GM18519 (cell line): Measurements from ENCODE around the gene TAS2R4.
"Not testable (repeated sequence)": the region's sequence is repeated elsewhere in the genome, so short reads cannot be mapped to it uniquely, and the experiment has no call there.

ENCODE experiments used
- ATAC-seq: cut with Tn5 transposase; IDR thresholded peaks from one replicate; pipeline ENCODE4 v1.9.1; 2021; ENCODE audit warnings: mild to moderate bottlenecking, moderate library complexity; ENCODE audit not compliant: unreplicated experiment, low FRiP score

Gene TAS2R4

GRCh38 chr7:141776374-141776773 lies at the start of gene TAS2R4:
Gene TAS2R4, plus strand, starts transcription at chr7:141776674. Its CDS starts 1,815 bp downstream, at chr7:141778489.
- ATAC-seq = no peak

DNA sequence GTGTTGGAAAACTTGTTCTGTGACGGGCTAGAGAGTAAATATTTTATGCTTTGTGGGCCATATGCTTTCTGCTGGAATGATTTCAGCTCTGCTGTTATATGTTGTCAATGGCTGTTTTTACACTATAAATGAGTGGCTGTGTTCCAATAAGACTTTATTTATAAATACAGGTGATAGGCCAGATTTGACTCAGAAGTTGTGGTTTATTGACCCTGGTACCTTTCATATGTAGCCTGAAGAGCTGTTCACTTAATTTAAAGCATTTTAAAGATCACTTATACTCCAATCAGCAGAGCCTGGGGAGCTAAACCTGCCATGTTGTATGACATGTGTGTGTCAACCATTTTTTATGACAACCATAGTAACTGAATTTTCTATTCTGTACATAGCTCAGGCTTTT lies 47.5 kb upstream of the TAS2R4 start:
- ATAC-seq = no peak

GRCh38 chr7:141731476-141732149 lies 44.9 kb upstream of the TAS2R4 start:
- ATAC-seq = no peak

DNA sequence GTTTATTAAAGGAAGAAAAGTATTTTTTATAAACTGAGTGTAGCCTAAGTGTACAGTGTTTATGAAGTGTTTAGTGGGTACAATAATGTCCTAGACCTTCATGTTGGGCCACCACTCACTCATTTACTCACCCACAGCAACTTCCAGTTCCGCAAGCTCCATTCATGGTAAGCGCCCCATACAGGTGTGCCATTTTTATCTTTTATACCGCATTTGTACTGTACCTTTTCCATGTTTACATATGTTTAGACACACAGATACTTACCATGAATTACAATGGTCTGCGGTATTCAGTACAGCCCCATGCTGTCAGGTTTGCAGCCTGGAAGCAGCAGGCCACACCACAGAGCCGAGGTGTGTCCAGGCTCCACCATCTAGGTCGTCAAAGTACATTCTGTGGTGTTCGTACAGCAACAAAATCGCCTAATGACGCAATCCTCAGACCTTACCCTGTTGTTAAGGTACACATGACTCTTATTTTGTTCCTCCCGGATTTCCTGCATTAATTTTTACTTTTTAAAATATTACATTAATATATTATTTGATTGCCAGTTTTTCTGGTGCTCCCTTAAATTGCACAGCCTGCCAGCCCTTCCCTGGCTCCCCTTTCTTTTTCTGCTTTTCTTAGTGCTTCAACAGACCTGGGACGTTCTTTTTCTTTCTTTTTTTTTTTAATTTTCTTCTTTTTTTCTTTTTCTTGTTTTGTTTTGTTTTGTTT lies 39.2 kb upstream of the TAS2R4 start:
- ATAC-seq = no peak

DNA sequence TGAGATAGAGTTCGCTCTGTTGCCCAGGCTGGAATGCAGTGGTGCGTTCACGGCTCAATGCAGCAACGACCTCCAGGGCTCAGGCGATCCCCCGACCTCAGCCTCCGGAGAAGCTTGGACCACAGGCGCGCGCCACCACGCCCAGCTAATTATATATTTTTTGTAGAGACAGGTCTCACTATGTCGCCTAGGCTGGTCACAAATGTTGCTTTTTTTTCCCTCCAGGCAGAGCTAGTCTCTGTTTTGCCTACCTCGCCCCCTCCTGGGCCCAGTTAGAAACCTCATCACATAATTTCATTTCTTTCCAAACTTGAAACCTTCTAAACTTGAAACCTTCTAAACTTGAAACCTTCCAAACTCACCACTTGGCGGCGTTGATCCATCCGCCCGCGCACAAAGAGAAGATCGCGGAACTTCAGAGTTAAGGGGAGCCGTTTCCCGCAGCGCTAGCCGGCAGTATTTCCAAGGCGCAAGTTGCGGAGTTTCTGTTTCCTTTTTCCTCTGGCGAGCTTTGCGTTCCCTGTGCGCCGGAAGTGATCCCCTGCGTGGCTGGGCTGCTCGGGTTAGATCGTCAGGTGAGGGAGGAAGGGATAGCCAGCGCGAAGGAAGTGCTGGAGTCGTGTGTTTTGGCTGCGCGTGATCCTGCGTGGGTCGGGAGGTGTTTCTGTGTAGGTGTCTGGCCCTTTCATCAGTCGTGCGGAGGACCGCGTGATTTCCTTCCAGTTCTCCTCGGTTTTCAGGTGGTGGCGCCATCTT lies 38.5 kb upstream of the TAS2R4 start, which contains the start of gene SSBP1:
SSBP1 (plus strand) TSS at position 523 of the 756 bp plus-strand sequence. CDS start 809 bp downstream, outside the sequence.
- ATAC-seq = peak; percentile 81

GRCh38 chr7:141738592-141739013 lies 37.9 kb upstream of the TAS2R4 start:
- no peak for ATAC-seq

DNA sequence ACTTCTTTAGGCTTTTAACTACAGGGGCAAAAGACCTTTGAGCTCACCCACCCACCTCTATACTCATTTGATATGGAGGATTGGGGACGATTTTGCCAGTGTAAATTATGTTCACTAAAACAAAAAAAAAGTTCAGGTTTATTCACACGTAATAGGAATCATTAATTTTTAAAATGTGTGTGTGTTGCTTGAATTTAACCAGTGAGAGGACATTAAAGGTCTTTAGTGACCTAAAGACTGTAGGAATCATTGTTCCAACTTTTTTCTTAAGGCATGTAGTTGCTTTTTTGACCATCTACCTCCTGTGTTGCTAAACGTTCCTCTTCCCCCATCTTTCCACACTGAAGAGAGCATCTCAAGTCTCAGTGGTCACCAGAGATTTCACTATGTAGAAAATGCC lies 37.2 kb upstream of the TAS2R4 start:
- ATAC-seq = no peak

DNA sequence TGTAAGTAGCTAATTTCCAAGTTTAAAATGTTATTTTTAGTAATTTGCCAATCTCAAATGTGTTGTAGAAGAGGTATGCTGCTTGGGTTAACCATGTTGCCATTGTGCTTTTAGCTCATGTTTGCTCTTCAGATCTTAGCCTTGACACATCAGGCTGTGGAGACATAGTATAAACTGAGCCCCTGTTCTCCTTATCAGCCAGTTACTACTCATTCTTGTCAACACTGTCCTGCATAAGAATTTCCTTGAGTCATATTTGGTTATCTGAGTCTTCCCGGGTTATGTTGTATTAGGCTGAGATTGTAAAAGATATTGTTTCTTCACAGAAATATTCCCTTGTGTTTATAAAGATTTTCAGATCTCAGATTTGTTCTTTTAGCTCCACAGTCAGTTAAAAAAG lies 34.2 kb upstream of the TAS2R4 start:
- ATAC-seq = no peak

DNA sequence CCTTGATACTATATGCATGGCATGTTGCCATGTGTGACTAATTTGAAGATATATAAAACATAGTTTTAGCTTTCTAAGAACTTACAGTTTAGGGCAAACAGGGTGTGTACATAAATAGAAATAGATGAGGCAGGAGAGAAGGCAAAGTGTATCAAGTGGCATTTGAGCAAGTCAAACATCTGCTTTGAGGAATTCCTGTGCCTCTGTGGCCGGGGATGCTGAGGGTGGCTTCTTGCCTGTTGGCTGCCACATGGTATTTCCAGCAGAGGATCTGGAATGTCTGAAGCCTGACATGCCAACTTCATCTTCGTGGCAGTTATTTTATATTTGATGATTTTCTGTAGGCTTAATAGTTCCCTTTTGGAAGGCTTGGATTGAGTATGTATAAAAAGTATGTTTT lies 32.3 kb upstream of the TAS2R4 start:
- no peak for ATAC-seq

DNA sequence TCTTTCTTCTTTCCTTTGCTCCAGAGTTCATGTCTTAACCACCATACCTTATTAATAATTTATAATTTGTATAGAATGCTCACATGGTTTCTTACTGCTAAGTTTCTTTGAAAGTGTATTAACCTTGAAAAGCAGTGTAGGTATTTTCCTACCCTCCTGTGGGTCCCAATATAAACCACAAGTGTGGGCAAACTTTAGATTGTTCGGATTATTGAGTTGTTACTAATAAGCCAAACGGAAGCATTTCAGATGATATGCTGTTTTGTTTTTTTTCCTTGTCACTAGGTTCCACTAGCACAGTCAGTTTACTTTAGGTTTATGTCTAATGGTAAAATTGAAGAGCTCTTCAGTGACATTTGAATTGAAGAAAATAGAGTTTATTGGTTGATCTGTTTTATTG lies 28.1 kb upstream of the TAS2R4 start:
- ATAC-seq = no peak

DNA sequence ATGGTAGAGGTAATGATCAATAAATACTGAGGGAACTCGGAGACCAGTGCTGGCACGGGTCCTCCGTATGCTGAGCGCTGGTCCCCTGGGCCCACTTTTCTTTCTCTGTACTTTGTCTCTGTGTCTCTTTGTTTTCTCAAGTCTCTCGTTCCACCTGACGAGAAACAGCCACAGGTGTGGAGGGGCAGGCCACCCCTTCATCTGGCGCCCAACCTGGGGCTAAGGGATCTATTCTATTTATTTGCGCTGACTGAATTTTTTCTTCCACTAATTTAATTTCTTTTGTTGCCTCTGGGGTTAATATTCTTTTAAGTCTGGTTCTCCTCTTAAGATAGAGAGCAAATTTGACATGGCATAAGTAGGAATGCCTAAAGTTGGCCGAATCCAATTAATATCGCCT lies 24.6 kb upstream of the TAS2R4 start:
- ATAC-seq = not testable (repeated sequence)

- no peak for ATAC-seq
These were observed 23.8 kb upstream of the TAS2R4 start for GRCh38 chr7:141752634-141753033.

DNA sequence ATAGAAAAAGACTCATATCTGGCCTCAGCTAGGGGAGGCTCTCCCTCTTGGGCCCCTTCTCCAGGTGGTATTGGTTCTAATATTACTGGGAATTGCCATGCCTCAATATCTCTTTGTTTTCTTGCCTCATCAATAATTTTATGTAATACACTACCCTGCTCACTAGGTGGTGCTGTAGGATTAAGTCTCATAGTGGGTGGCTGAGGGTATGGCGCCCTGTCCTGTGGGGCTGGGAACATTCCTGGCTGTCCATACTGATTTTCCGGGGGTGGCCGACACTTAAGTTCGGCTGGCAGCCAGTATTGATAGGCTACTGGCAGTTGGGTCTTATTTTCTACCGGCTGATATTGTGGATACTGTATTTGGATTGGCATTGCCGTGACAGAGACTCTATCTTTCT lies 21.5 kb upstream of the TAS2R4 start:
- ATAC-seq = no peak

GRCh38 chr7:141763797-141764196 lies 12.7 kb upstream of the TAS2R4 start, which contains the start of gene TAS2R3:
Gene TAS2R3, plus strand, starts transcription at chr7:141764097. Its CDS starts 62 bp downstream, at chr7:141764159.
- ATAC-seq = no peak

DNA sequence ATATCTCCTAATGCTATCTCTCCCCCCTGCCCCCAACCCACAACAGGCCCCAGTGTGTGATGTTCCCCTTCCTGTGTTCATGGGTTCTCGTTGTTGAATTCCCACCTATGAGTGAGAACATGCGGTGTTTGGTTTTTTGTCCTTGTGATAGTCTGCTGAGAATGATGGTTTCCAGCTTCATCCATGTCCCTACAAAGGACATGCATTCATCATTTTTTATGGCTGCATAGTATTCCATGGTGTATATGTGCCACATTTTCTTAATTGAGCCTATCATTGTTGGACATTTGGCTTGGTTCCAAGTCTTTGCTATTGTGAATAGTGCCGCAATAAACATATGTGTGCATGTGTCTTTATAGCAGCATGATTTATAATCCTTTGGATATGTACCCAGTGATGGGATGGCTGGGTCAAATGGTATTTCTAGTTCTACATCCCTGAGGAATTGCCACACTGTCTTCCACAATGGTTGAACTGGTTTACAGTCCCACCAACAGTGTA lies 6.3 kb upstream of the TAS2R4 start:
- ATAC-seq = not testable (repeated sequence)

GRCh38 chr7:141785706-141786552 lies 9.5 kb downstream of the TAS2R4 start:
- peak; percentile 77 for ATAC-seq

DNA sequence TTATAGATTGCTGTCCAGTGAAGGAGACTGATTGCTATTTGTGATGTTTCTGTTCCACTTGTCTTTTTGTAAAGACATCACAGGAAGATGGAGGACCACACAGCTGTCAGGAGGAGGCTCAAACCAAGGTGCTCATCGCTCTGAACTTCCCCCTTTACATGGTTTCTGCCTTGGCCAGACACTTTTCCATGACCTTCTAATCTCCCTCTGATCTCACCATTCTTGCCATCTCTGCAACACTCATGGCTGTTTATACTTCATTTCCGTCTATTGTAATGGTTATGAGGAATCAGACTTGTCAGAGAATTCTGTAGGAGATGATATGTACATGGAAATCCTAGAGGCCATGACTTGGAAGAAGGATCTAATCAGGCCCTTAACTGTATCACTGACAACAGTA lies 11.8 kb downstream of the TAS2R4 start:
- ATAC-seq = no peak

- ATAC-seq = no peak
These were observed 13.4 kb downstream of the TAS2R4 start, which contains the start of gene TAS2R5 for GRCh38 chr7:141789917-141790316. Gene TAS2R5, plus strand, starts transcription at chr7:141790217. Its CDS starts 145 bp downstream, at chr7:141790362.

- no peak for ATAC-seq
These were observed 16.1 kb downstream of the TAS2R4 start for GRCh38 chr7:141792526-141792925.

DNA sequence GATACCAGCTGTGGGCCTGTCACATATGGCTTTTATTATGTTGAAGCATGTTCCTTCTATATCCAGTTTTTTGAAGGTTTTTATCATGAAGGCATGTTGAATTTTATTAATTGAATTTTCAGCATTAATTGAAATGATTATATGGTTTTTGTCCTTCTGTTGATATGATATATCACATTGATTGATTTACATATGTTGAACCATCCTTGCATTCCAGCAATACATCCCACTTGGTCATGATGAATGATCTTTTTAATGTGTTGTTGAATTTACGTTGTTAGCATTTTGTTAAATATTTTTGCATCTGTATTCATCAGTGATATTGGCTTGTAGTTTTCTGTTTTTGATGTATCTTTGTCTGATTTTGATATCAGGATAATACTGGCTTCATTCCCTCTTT lies 43.6 kb downstream of the TAS2R4 start:
- no peak for ATAC-seq
